Measurements from ENCODE around the gene SENP1.

Gene SENP1

GRCh38 chr12:48007206-48007605 is 98.7 kb downstream of the SENP1 start:
- no peak overlapping the region for H2AFZ ChIP-seq (ENCODE audit: insufficient read depth, low read length, poor library complexity)
- H3K4me3 ChIP-seq (ENCODE audit: low read depth, low read length): no peak overlapping the region
- no peak overlapping the region for H4K12ac ChIP-seq (ENCODE audit: low read depth, low read length)
- no peak overlapping the region for H4K91ac ChIP-seq (ENCODE audit: low read depth, low read length)
- no peak overlapping the region for H2BK120ac ChIP-seq (ENCODE audit: insufficient read depth, low read length, poor library complexity)
- DNase-seq: no peak
- WGBS (ENCODE audit: extremely low coverage, insufficient coverage, insufficient read length): no CpG with 5 or more reads among the region's 4 CpGs
- no peaks in the 10 kb centered on the region for H3K36me3 ChIP-seq (ENCODE audit: control insufficient read depth in 1 of 2, insufficient read depth in 2 of 2, low read length in 2 of 2)
- H3K4me1 ChIP-seq (ENCODE audit: control insufficient read depth in 1 of 2, insufficient read depth in 2 of 2, low read length in 2 of 2): peaks cover 12 to 26% of the 10 kb centered on the region in 2 experiments
- no peak overlapping the region for H3K4ac ChIP-seq (ENCODE audit: low read depth, low read length)
- H3K23ac ChIP-seq (ENCODE audit: low read length): no peak overlapping the region
- H2BK5ac ChIP-seq (ENCODE audit: low read depth, low read length, poor library complexity): no peak overlapping the region
- no peak overlapping the region for H3K18ac ChIP-seq (ENCODE audit: low read length)
- no peak overlapping the region for H3K4me2 ChIP-seq (ENCODE audit: low read length)
- H3K79me2 ChIP-seq (ENCODE audit: control insufficient read depth, insufficient read depth, low read length, poor library complexity): no peaks in the 10 kb centered on the region
- H2BK12ac ChIP-seq (ENCODE audit: low read length): no peak overlapping the region
- peaks cover 20% of the 10 kb centered on the region for H3K79me1 ChIP-seq (ENCODE audit: low read length)
- H3K14ac ChIP-seq (ENCODE audit: low read length): no peak overlapping the region
- peaks cover 1% of the 10 kb centered on the region for H3K9me3 ChIP-seq (ENCODE audit: insufficient read depth, low read depth, low read length)
- no peak overlapping the region for H3K9ac ChIP-seq (ENCODE audit: low read length)
- H4K8ac ChIP-seq (ENCODE audit: low read depth, low read length): no peak overlapping the region
- H2AK5ac ChIP-seq (ENCODE audit: low read length): no peak overlapping the region
- H3K27ac ChIP-seq (ENCODE audit: low read depth, low read length): no peak overlapping the region
- peaks cover 53% of the 10 kb centered on the region for H3K27me3 ChIP-seq (ENCODE audit: insufficient read depth, low read length)

GRCh38 chr12:48005750-48006021 is 100.2 kb downstream of the SENP1 start:
- H3K79me2 ChIP-seq (ENCODE audit: control insufficient read depth, insufficient read depth, low read length, poor library complexity): no peaks in the 10 kb centered on the region
- no peak overlapping the region for H3K27ac ChIP-seq (ENCODE audit: low read depth, low read length)
- no peak overlapping the region for H3K23ac ChIP-seq (ENCODE audit: low read length)
- H2BK120ac ChIP-seq (ENCODE audit: insufficient read depth, low read length, poor library complexity): no peak overlapping the region
- no peak for DNase-seq
- peak overlapping the region; percentile 89 for H3K4me2 ChIP-seq (ENCODE audit: low read length)
- no peak overlapping the region for H3K4me3 ChIP-seq (ENCODE audit: low read depth, low read length)
- no peak overlapping the region for H3K4ac ChIP-seq (ENCODE audit: low read depth, low read length)
- H3K79me1 ChIP-seq (ENCODE audit: low read length): peaks cover 25% of the 10 kb centered on the region
- H2BK5ac ChIP-seq (ENCODE audit: low read depth, low read length, poor library complexity): no peak overlapping the region
- no peak overlapping the region for H2AK5ac ChIP-seq (ENCODE audit: low read length)
- H2BK12ac ChIP-seq (ENCODE audit: low read length): peak overlapping the region; percentile 37
- H3K9ac ChIP-seq (ENCODE audit: low read length): no peak overlapping the region
- no peak overlapping the region for H4K12ac ChIP-seq (ENCODE audit: low read depth, low read length)
- H3K9me3 ChIP-seq (ENCODE audit: insufficient read depth, low read depth, low read length): peaks cover 1% of the 10 kb centered on the region
- peaks cover 52% of the 10 kb centered on the region for H3K27me3 ChIP-seq (ENCODE audit: insufficient read depth, low read length)
- H3K4me1 ChIP-seq (ENCODE audit: control insufficient read depth in 1 of 2, insufficient read depth in 2 of 2, low read length in 2 of 2): peaks cover 19 to 38% of the 10 kb centered on the region in 2 experiments
- no peak overlapping the region for H2AFZ ChIP-seq (ENCODE audit: insufficient read depth, low read length, poor library complexity)
- no peak overlapping the region for H4K91ac ChIP-seq (ENCODE audit: low read depth, low read length)
- no peak overlapping the region for H4K8ac ChIP-seq (ENCODE audit: low read depth, low read length)
- no peak overlapping the region for H3K18ac ChIP-seq (ENCODE audit: low read length)
- H3K36me3 ChIP-seq (ENCODE audit: control insufficient read depth in 1 of 2, insufficient read depth in 2 of 2, low read length in 2 of 2): no peaks in the 10 kb centered on the region
- no peak overlapping the region for H3K14ac ChIP-seq (ENCODE audit: low read length)

GRCh38 chr12:48005001-48005749 is 100.7 kb downstream of the SENP1 start:
- H3K9me3 ChIP-seq (ENCODE audit: insufficient read depth, low read depth, low read length): peaks cover 1% of the 10 kb centered on the region
- H3K4me1 ChIP-seq (ENCODE audit: control insufficient read depth in 1 of 2, insufficient read depth in 2 of 2, low read length in 2 of 2): peaks cover 19 to 39% of the 10 kb centered on the region in 2 experiments
- peak overlapping the region; percentile 20 for H2BK5ac ChIP-seq (ENCODE audit: low read depth, low read length, poor library complexity)
- no peak for DNase-seq
- peak overlapping the region; percentile 40 for H2BK12ac ChIP-seq (ENCODE audit: low read length)
- no peak overlapping the region for H3K23ac ChIP-seq (ENCODE audit: low read length)
- no peak overlapping the region for H4K12ac ChIP-seq (ENCODE audit: low read depth, low read length)
- peaks cover 25% of the 10 kb centered on the region for H3K79me1 ChIP-seq (ENCODE audit: low read length)
- H3K4me3 ChIP-seq (ENCODE audit: low read depth, low read length): peak overlapping the region; percentile 70
- H3K4me2 ChIP-seq (ENCODE audit: low read length): peak overlapping the region; percentile 89
- H3K18ac ChIP-seq (ENCODE audit: low read length): peak overlapping the region; percentile 20
- peak overlapping the region; percentile 61 for H4K91ac ChIP-seq (ENCODE audit: low read depth, low read length)
- peak overlapping the region; percentile 31 for H3K14ac ChIP-seq (ENCODE audit: low read length)
- H3K27me3 ChIP-seq (ENCODE audit: insufficient read depth, low read length): peaks cover 48% of the 10 kb centered on the region
- H3K79me2 ChIP-seq (ENCODE audit: control insufficient read depth, insufficient read depth, low read length, poor library complexity): no peaks in the 10 kb centered on the region
- H4K8ac ChIP-seq (ENCODE audit: low read depth, low read length): peak overlapping the region; percentile 31
- no peak overlapping the region for H3K27ac ChIP-seq (ENCODE audit: low read depth, low read length)
- peak overlapping the region; percentile 60 for H2BK120ac ChIP-seq (ENCODE audit: insufficient read depth, low read length, poor library complexity)
- no CpG with 5 or more reads among the region's 30 CpGs for WGBS (ENCODE audit: extremely low coverage, insufficient coverage, insufficient read length)
- H3K9ac ChIP-seq (ENCODE audit: low read length): peak overlapping the region; percentile 20
- H2AK5ac ChIP-seq (ENCODE audit: low read length): peak overlapping the region; percentile 16
- H3K36me3 ChIP-seq (ENCODE audit: control insufficient read depth in 1 of 2, insufficient read depth in 2 of 2, low read length in 2 of 2): no peaks in the 10 kb centered on the region
- H3K4ac ChIP-seq (ENCODE audit: low read depth, low read length): no peak overlapping the region
- H2AFZ ChIP-seq (ENCODE audit: insufficient read depth, low read length, poor library complexity): peak overlapping the region; percentile 0

- peak within 1 kb of the TSS; percentile 40 for H2AFZ ChIP-seq (ENCODE audit: insufficient read depth, low read length, poor library complexity)
- no peak within 1 kb of the TSS for H4K12ac ChIP-seq (ENCODE audit: low read depth, low read length)
- H2BK5ac ChIP-seq (ENCODE audit: low read depth, low read length, poor library complexity): peak within 1 kb of the TSS; percentile 20
- no peaks in the 10 kb centered on the region for H3K9me3 ChIP-seq (ENCODE audit: insufficient read depth, low read depth, low read length)
- H3K79me1 ChIP-seq (ENCODE audit: low read length): peaks cover 25% of the 10 kb centered on the region
- H3K4me2 ChIP-seq (ENCODE audit: low read length): peak within 1 kb of the TSS; percentile 89
- peak; percentile 25 to 64 for DNase-seq
- peaks cover 45% of the 10 kb centered on the region for H3K27me3 ChIP-seq (ENCODE audit: insufficient read depth, low read length)
- peak within 1 kb of the TSS; percentile 61 for H4K91ac ChIP-seq (ENCODE audit: low read depth, low read length)
- no CpG with 5 or more reads among the region's 83 CpGs for WGBS (ENCODE audit: extremely low coverage, insufficient coverage, insufficient read length)
- peaks cover 0 to 2% of the 10 kb centered on the region in 2 experiments for H3K36me3 ChIP-seq (ENCODE audit: control insufficient read depth in 1 of 2, insufficient read depth in 2 of 2, low read length in 2 of 2)
- peak within 1 kb of the TSS; percentile 60 for H2BK120ac ChIP-seq (ENCODE audit: insufficient read depth, low read length, poor library complexity)
- H3K23ac ChIP-seq (ENCODE audit: low read length): no peak within 1 kb of the TSS
- no peak within 1 kb of the TSS for H3K27ac ChIP-seq (ENCODE audit: low read depth, low read length)
- peak within 1 kb of the TSS; percentile 40 for H2BK12ac ChIP-seq (ENCODE audit: low read length)
- peaks cover 19 to 39% of the 10 kb centered on the region in 2 experiments for H3K4me1 ChIP-seq (ENCODE audit: control insufficient read depth in 1 of 2, insufficient read depth in 2 of 2, low read length in 2 of 2)
- peak within 1 kb of the TSS; percentile 31 for H3K14ac ChIP-seq (ENCODE audit: low read length)
- no peak within 1 kb of the TSS for H3K4ac ChIP-seq (ENCODE audit: low read depth, low read length)
- no peaks in the 10 kb centered on the region for H3K79me2 ChIP-seq (ENCODE audit: control insufficient read depth, insufficient read depth, low read length, poor library complexity)
- H3K4me3 ChIP-seq (ENCODE audit: low read depth, low read length): peak within 1 kb of the TSS; percentile 70
- H3K9ac ChIP-seq (ENCODE audit: low read length): peak within 1 kb of the TSS; percentile 20
- H4K8ac ChIP-seq (ENCODE audit: low read depth, low read length): peak within 1 kb of the TSS; percentile 34
- peak within 1 kb of the TSS; percentile 62 for H3K18ac ChIP-seq (ENCODE audit: low read length)
- H2AK5ac ChIP-seq (ENCODE audit: low read length): peak within 1 kb of the TSS; percentile 16
These were observed 101.6 kb downstream of the SENP1 start, which contains the start of gene COL2A1 for GRCh38 chr12:48004053-48004941. Gene COL2A1, minus strand, starts transcription at chr12:48004476. Its CDS starts 155 bp downstream, at chr12:48004321.

All from trophoblast cell (in vitro differentiated cells and primary cell).